Stimulated activated CD8-positive, alpha-beta memory T cell treated with anti-CD3 and anti-CD28 coated beads, Interleukin-7, amount 100 ng/mL, for 48 hours (primary cell): ENCODE measurements around the gene RSPH1.

Source experiments
- DNase-seq, 2 donors: peaks; one replicate each; pipeline ENCODE4 v3.0.0-alpha.2; 2020; ENCODE audit warnings: low read depth in 1 of 2; ENCODE audit errors: extremely low read depth in 1 of 2

Gene RSPH1

DNA sequence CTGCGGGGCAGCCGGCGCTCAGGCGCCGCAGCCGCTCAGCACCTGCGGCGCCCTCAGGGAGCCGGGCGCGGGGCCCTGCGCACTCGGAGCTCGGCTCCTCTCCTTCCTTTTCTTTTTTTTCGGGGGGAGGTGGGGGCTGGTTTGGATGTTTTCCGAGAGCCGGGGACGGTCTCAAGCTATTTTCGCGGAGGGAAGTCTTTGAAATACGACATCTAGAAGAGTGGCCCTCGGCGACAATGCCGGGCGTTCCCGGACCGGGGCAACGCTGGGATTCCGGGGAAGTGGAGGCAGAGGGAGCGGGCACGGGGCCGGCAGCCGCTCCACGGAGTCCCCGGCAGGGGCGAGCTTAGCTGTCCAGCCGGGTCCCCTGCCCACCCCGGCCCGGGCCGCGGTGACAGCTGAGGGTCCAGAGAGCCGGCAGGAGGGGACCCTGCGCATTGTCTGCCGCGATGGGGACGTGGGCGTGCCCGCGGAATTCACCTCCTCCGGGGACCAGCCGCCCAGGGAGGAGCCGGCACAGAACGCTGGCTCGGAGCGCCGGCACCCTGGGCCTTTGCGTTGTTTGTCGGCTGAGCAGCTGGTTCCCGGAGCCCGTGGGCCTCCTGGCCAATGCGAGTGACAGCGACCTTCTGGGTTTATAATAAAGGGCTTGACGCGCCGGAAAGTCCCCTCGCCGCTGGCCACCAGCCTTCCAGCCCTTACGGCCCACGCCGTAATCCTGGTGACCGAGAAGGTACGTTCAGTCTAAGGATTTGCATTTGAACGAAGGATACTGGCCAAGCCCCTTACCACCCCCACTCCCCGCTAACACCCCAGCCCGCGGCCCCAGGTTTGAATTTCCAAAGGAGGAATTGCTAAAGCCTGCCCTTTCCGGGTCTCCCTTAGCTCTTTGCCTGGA is 18.2 kb upstream of the RSPH1 start:
- DNase-seq, result no peak

DNA sequence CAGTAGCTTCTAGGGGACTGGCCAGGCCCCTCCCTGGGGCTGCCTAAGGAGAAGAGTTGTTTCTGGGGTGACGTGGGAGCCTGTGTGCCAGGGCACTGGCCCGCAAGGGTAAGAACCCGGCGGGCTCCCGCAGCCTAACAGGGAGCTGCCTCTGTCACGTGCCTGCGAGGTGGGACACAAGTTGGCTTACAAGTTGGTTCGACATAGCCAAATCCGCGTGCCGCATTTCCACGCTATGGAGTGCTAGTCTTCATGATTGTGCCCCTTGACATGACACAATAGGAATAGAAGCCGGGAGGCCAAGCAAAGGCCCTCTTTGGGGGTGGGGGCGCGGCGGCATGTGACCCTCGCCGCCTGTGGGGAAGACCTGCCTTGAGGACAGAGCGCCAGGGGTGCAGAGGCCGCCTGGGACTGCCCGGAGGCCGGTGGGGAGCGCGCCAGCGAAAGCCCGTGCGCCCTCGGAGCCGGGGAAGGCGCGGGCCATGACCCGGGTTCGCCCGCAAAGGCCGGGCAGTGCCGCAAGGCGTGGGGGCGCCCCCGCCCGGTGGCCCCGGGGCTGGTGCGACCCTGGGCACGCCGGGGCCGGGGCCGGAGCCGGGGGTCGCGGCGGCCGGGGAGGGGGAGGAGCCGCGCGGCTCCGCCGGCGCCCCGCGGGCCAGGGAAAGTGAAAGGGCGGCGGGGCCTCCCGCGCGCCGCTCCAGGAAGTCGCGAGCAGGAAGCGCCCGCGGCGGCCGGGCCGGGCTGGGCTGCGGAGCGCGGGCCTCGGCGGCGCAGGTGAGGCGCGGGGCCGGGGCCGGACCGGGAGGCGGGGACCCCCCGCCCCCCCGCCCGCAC is 17.3 kb upstream of the RSPH1 start, which contains the start of gene SLC37A1:
Gene SLC37A1 (plus strand): TSS at position 702 of the 834 bp plus-strand sequence. CDS start 4,603 bp downstream, outside the sequence.
- no peak for DNase-seq

DNA sequence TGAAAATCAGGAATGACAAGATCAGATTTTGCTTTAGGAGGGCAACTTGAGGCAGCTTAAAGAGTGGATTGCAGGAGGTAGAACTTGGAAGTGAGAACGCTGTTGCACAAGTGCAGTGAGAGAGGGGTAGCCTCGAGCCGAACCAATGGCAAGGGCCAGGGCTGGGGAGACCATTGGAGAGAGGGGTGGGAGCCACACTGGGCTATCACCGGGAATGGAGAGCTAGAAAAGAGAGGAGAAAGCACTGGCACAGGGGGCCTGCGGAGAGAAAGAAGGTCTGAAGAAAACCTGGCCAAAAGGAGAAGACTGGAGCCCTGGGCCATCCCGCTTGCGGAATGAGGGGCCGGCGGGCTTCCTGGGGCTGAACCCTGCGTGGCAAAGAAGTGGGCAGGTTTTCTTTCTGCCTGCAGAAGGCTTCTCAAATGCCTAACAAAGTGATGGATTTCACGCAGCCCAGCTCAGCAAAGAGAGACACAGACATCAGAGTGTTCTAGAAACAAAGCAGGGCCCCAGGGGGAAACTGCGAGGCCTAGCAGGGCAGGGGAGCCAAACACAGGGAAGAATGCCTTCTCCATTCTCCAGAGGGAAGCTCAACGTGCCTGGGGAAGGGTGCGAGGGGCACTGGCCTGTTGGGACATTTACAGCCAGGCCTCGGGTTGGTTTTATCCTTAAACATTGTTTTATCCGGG is 16.5 kb upstream of the RSPH1 start:
- DNase-seq, result no peak

DNA sequence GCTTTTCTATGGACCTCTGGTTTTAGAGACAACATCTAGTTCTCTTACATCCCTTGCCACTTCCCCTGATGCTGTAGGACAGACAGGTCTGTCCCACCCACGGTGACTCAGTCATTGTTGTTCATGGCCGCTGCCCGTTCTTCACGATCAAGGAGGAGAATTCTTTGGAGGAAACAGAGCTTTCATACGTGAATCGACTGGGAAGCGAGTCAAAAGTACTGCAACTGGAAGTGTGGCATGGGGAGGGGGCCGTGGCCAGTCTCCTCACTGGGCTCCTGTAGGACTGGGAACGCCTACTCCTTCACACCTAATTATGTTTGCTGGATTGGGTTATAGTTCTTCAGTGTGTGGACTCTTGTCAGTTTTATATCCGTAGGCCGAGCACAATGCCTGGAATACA is 13.2 kb upstream of the RSPH1 start:
- no peak for DNase-seq

DNA sequence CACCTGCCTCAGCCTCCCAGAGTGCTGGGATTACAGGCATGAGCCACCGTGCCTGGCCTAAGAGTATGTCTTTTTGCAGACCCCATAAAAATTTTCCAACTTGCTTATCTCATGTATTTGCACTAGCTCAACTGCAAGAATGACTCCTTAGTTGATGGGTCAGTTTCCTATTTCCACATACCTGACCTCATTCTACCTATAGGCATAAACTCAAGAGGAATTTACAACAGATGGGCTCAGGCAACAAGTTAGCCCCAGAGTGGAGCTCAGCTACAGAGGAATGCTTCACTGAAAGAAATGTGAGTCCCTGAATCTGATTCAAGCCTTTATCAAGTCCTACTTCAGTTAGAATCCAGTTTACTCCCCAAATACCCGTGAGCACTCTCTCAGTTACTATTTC is 12.3 kb upstream of the RSPH1 start:
- no peak for DNase-seq

DNA sequence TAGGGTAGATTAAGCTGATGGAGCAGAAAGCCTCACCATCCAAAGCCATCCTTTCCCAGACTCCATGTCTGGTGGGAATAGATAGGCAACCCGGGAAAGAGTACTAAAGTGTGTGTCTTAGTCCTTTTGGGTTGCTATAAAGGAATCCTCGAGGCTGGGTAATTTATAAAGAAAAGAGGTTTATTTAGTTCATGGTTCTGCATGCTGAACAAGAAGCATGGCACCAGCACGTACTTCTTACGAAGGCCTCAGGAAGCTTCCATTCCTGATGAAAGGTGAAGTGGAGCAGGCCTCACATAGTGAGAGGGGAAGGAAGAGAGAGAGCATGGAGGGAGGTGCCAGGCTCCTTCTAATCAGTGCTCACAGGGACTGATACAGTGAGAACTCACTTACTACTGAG is 11.4 kb upstream of the RSPH1 start:
- no peak for DNase-seq

DNA sequence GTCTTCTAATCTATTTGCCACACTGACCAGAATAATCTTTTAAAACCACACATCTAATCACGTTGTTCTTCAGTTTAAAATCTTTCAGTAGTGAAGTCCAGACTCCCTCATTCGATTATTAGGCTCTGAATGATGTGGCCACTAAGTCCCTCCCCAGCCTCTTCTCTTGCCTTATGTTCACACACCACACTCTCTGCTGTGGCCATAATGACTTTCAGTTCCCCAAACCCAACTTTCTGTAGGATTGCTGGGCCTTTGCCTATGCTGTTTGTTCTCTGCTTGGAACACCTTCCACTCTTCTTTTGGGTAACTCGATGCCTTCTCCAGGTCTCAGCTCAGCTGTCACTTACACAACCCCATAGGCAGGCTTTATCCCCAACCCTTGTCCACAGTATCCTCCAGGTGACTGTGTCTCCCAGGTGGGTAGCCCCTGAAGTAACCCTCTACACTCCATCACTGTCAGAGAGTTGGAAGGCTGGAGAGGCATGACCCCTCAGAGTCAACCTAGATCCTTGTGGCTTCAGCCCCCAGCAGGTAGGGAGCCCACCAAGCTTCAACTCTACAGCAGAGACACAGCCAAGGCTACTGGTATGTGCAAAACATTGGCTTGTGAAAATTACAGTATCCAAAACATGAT is 9.2 kb upstream of the RSPH1 start:
- DNase-seq, result no peak

DNA sequence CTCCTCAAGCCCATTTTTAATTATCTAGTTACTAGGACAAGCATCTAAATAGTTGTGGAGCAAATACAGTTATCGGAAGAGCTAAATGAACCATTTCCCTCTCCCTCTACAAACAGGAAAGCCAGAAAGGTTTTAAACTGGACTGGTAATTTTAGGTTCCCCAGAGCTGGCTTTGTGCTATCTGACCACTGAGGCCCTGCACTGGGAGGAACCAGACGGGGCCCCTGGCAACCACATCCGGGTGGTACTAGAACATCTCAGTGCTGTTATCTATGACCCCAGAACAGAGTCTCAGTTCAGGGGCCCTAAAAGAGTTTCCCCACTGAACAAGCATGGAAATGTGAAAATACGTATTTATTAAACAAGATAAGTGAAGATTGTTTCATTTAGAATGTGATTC is 7.7 kb upstream of the RSPH1 start:
- no peak for DNase-seq

DNA sequence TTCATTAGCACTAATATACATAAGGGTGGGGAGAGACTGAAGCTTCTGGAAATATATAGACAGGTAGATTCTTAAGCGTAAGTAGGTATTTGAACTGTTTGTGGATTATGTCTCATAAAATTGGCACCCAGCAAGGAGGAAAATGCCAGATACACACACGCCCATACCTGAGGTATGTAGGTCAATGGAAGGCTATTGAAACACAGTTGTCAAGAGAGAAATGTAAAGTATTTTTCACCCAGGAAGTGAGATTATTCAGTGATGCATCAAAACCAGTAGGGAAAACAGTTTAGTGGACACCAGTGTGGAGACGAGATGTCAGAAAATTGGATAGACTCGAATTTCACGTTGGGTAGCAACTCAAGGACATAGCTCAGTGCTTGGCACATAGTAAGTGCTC is 4.7 kb upstream of the RSPH1 start:
- no peak for DNase-seq

DNA sequence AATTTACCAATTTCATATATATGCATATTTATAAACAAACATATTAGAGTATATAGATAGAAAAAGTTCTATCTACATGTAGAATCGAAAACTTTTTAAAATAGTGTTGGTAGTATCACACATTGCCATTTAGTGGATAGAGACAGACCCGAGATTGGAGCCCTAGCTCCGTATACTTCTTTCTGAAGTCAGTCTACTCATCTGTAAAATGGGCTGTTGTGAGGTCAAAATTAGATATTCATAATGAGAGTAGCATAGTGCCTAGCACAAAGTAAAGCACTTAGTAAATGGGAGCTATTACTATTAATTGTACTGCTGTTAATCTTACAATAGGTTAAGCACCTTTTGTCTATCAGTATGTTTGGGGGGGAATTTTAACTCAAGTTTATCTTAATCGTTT is 4.2 kb upstream of the RSPH1 start:
- no peak for DNase-seq

DNA sequence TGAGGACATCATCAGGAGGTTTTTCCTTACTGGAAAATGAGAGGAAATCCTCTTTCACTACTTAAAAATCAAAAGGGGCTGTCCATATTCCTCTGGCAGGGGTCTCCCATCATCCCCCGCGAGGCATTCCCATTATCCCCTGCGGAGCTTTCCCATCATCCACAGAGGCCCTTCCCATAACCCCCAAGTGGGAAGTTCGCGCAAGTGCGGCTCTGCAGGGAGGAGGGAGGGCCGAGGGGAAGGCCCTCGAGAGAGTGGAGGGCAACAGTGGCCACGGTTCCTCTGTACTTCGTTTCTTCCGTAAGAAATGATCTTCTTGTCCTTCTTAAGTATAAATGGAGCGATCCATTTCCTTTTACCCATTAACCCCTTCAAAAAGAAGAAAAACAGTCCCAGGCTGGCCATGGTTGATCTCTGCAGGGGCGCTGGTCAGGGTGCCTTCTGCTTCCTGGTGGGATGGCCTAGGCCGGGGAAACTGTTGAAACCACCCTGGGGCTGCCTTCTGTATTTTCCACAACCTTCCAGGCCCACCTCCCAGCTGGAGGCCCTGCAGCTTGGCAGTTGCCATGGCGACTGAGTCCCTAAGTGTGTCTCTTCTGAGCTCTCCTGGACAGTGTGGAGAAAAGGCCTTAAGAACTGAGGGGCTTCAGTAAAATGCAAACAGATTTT is 3.6 kb upstream of the RSPH1 start:
- no peak for DNase-seq

DNA sequence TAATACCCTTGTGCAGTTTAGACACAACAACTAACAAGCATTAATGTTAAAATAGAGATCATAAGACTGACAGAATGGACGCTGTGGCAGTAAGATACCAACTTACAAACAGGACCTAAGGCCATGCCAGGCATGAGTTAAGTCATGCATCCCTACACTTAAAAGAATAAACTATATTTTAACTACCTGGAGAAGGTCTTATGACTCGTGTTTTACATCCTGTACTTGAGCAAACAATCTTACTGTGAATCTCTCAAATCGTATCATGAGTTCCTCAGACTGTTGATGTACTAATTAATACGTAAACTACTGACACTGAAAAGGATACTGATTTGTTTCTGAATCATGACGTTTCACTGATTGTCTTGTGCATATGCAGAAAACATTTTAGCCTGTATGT is 2.0 kb upstream of the RSPH1 start:
- no peak for DNase-seq

DNA sequence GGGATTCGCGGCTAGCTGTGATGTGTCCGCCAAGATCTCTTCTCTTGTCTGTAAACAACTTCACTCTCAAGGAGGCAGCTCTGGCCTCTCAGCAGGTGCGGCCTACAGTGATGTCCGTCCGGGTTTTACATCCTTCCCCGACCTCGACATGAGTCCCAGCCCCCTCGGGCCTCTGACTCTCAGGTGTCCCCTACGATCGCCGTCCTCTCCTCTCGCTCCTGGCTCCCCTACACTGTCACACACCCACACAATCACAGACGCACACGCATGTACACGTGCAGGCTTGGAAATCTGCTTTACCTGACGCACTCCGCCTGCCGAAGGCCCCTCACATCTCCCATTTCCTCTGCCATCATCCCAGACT is 797 bp upstream of the RSPH1 start:
- no peak for DNase-seq

DNA sequence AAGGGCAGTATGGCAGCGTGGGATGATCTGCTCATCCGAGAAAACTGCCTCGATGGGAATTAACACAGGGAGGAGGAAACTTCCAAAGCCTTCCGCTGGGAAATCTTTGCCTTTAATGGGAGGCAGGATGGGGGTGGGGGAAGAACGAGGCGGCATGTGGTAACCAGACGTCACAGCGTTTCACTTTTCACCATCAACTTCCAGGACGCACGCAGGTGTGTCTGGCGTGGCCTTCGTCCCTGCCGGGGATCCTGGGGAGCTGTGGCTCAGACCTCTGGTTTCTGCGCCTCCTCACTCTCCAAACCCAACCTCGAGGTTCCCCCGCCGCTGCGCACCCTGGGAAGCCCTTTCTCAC is 282 bp downstream of the RSPH1 start:
- no peak for DNase-seq

DNA sequence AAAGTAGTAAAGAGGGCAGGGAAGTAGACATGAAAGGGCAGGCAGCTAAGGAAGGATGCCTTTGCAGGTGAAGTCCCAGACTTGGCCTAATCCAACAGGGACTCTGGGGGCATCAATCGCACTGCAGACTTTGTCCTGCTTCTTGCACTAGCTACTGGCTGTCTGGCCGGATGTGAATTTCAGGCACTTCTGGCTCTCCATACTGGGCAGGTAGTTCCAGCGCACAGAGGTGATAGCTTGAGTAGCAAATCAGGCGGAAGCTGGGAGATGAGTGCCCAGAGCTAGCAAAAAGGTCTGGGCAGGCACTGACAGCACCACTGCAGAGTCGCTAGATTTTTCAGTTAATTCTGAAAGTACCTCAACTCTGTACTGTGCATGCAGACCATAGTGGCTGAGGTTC is 997 bp downstream of the RSPH1 start:
- no peak for DNase-seq

DNA sequence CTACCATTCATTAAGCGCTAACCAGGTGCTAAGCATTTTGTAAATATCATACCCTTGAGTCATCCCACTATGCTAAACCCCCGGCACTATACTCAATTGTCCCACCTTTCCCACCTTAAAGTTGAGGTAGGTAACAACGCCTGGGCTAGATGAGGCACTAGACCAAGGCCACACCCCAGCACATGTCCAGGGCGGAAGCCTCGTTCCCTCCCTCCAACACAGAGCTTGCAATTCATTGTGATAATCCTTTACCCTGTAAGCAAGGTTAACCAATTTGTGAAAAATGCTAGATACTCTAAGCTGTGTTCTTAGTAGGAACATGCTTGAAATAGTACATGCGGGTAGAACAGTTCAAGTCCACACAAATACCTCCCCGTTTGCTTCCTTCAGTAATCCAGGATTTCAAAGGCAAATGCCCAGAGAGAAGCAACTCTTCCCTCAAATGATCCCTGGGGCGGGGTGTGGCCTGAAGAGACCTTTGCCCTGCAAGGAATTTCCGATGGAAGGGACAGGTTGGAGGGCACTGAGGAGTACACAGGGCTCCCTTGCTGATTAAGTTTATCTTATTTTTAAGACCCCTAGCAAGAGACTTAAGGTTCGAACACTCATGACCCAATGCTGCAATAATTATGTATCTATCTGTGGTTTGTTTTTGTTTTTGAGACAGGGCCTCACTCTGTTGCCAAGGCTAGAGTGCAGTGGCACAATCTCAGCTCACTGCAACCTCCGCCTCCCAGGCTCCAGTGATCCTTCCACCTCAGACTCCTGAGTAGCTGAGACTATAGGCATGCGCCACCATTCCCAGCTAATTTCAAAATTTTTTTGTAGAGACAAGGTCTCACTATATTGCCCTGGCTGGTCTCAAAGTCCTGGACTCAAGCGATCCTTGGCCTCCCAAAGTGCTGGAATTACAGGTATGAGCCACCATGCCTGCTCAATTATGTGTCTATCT is 2.6 kb downstream of the RSPH1 start:
- no peak for DNase-seq

DNA sequence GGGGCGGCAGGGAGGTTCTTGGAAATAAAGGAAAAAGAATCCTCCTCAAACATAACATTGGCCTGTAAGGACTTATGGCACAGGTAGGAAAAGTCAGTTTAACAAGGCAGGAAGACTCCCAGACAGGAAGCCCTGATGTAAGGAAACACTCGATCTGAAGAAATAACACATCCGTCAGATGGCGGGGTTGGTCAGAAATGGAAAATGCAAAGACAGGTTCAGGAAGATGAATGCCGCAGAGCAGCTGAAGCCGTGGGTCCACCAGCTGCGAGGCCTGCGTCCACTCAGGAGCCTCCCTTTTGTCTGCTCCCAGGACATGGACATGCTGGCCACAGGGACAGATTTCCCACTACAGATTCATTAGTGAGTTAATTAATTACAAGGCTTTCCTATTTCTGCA is 3.8 kb downstream of the RSPH1 start:
- no peak for DNase-seq

DNA sequence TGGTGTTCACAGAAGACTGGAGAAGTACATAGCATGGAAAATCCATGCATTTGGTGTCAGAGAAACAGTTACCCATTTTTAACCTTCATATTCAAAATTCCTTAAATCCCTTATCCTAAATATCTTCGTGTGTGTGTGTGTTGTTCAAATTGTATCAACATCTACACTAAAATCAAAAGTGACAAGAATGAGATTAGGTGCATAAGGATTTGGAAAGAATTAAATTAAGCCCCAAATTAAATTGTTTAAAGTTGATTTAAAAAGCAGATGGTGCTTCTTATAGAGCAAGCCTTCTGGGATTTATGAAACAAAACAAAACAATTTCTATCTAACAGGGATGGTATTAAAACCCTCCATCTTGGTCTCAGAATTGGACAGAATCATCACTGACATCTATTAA is 4.7 kb downstream of the RSPH1 start:
- DNase-seq, result no peak

DNA sequence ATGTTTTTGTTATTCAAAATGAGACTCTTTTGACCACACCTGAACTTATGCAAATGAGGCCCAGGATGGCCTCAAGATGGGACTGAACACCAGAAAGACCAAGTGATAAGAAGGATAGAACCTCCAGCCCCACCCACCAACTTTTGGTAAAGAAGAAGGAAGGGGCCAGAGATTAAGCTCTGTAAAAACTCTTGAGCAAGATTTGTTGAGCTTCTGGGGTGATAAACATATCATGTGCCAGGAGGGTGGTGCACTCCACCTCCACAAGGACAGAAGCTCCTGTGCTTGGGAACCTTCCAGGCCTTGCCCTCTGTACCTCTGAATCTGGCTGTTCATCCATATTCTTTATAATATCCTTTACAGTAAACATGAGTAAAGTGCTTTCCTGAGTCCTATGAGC is 5.3 kb downstream of the RSPH1 start:
- no peak for DNase-seq
